HG02571 (cell line): ENCODE data around the gene SLC34A1.
"Not testable (repeated sequence)": the region's sequence is repeated elsewhere in the genome, so short reads cannot be mapped to it uniquely, and the experiment has no call there.

Source experiments
- ATAC-seq: cut with Tn5 transposase; IDR thresholded peaks from one replicate; pipeline ENCODE4 v1.9.1; 2021; ENCODE audit warnings: mild to moderate bottlenecking, moderate library complexity; ENCODE audit not compliant: unreplicated experiment

SLC34A1 gene

DNA sequence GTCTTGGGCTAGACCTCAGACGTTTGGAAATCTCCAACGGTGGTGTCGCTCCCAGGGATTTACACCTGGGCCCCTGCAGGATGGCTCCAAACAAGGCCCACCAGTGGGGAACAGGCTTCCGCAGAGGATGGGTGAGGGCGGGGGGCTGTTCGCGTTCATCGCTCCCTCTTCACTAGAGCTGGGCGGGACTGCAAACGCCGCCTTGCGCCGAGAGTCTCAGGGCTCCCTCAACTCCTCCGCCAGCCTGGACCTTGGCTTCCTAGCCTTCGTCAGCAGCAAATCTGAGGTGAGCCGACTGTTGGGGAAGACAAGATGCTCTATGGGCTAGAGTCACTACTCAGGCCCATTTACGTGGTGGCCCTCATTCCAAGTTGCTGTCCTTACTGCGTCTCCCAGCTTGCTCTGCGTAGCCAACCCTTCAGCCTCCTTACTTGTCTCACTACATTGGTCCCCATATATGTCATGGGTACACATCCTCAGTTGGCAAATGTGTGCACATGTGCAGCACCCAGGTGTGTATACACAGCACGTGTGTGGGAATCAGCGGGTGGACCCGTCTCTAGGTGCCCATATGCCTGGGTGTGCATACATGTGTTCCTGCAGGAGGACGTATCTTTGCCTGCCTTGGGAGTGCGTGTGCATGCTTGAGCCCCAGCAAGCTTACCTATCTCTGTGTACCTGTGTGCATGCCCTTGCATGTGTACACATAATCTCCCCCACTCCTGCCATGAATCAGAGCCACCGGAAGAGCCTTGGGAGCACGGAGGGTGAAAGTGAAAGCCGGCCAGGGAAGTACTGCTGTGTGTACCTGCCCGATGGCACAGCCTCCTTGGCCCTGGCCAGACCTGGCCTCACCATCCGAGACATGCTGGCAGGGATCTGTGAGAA lies 16.0 kb upstream of the SLC34A1 start:
- no peak for ATAC-seq

DNA sequence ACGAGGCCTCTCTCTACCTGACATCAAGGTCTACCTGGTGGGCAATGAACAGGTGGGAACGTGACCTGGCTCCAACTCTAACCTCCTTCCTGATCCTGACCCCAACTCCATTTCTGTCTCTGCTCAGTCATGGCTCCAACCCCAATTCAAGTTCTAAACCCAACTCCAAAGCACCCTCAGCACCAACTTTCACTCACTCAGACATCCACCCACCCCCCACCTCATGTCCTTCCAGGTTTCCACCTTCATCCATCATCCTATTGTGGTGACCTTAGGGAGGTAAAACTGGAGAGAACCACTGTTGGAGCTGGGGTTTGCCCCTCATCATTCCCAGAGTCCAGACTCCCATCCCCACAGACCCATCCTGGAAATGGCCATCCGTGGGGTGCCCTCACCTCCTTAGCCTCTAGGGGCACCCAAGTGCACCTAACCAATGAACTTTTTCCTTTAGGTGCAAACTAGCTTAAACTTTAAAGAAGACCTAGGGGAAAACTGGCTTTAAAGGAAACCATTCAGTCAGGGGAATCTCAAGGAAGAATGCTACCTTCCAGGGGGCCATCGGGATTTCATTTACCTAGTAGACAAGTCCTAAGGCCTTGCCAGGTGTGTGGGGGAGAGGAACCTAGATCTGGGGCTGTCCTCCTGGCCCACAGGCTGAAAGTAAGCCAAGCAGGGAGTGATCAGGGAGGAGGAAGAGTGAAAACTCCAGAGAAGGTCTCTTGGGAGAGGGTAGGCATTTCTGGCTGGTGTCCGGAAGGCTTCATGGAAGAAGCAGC lies 15.2 kb upstream of the SLC34A1 start:
- ATAC-seq: no peak

DNA sequence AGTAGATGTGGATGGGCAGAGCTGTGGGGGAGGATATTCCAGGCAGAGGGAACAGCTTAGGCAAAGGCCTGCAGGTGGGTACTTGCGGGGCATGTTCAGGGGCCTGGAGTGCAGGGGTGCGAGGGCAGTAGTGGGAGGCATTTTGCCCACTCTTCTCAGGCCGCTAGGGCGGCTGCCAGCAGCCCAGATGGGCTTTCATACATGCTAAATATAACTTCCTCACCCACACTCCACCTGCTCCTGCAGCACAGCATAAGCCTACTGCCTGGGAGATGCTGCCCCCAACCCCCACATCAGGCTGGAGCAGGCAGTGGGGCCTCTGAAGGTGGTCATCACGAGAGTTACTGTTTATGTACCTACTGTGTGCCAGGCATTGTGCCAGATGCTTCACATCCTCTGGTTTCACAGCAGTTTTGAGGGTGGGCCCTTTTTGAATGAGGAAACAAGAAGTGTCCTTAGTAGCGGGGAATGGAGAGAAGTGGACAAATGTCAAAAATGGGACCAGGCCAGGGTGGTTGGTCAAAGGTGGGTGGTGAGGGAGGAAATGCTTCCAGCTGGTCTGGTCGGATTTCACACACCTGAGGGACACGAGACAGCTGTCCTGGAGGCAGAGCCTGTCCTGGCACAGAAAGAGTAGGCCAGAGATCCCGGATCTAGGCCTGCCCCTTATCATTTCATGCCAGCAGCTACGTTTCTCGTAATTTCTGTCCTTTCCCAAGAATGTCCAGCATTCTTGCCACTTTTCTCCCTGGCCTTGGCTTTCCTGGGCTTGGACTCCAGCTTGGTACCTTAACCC lies 14.4 kb upstream of the SLC34A1 start:
- ATAC-seq: no peak

DNA sequence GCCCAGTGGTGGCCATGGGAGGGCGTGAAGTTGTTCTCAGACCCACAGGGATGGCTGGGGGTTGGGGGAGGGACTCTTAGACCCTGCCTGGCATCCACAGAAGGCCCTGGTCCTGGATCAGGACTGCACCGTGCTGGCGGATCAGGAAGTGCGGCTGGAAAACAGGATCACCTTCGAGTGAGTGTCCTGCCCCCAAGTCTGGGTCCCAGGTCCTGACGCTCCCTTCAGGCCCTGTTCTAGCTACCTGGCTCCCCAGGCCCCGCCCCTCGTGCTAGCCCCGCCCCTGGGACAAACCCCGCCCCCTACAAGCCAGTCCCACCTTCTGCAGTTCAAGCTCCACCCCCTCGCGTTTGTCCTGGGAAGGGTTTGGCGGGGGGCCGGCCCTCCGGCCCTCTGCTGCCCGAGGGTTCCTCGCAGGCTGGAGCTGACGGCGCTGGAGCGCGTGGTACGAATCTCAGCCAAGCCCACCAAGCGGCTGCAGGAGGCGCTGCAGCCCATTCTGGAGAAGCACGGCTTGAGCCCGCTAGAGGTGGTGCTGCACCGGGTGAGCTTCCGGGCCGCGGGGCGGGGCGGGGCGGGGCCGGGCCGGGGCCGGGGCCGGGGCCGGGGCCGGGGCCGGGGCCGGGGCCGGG lies 13.6 kb upstream of the SLC34A1 start:
- ATAC-seq: peak; percentile 46

DNA sequence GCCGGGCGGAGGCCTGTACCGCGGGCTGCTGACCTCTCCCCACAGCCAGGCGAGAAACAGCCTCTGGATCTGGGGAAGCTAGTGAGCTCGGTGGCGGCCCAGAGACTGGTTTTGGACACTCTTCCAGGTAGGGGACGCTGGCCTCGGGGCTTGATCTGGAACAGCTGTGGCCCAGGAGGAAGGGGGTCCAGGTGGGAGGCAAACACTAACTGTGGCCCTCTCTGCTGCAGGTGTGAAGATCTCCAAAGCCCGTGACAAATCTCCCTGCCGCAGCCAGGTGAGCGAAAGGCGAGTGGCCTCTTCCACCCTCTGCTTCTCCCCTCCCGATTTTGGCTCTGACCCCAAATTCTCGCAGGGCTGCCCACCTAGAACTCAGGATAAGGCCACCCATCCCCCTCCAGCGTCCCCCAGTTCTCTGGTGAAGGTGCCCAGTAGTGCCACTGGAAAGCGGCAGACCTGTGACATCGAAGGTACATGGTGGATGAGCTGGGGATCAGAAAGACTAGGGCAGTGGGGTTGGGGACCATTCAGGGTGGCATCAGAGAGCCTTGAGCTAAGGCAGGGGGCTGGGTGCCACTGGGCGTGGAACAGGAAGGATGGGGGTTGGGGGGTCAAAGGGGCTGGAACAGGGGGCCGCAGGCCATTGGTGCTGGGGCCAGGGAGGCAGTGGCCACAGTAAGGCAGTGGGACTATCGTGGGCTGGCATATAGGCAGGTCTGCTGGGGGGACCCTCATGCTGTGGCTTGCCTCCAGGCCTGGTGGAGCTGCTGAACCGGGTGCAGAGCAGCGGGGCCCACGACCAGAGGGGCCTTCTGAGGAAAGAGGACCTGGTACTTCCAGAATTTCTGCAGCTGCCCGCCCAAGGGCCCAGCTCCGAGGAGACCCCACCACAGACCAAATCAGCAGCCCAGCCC lies 12.9 kb upstream of the SLC34A1 start:
- no peak for ATAC-seq

DNA sequence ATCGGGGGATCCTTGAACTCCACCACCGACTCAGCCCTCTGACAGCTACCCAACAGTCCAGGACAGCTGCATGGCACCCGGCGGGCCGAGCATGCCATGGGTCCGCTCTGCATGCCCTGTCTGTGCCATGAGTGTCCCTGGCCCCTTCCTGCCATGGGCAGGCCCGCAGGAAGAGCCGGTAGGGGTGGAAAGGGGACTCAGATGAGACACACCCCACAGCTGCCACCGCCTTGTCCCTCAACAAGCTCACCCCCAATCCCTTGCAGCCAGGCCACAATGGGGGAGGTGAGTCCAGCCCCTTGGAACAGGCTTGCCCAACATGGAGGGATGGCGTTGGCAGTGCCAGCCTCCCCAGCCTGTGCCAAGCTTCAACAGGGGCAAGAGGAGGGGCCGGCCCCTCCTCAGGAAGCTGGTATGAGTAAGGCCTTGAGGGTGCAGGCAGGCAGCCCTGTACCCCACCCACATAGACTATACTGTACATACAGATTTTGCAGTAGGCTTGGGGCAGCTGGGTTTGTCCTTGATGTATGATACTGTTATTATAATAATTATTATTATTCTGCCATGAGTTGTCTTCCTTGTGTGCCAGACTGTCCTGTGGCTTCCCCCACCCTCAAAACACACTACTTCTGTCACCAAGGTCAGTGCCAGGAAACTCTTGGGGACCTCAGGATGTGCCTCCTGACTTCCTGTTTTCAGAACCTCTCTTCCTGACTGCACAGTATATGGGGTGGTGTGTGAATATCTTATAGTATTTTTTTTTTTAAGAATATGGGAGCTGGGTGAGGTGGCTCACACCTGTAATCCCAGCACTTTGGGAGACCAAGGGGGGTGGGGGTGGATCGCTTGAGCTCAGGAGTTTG lies 12.0 kb upstream of the SLC34A1 start:
- ATAC-seq: no peak

DNA sequence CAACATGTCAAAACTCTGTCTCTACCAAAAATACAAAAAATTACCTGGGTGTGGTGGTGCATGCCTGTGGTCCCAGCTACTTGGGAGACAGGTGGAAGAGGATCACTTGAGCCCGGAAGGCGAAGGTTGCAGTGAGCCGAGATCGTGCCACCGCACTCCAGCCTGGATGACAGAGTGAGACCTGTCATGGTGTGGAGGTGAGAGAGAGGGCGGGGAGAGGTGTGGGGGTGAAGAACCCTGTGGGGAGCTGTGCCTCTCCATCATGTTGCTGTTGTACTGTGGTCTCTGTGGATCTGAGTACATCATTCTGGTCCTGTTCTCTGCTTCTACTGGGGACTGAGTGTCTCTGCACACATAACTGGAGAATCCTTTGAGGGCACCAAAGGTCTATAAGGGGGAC lies 11.3 kb upstream of the SLC34A1 start:
- no peak for ATAC-seq

DNA sequence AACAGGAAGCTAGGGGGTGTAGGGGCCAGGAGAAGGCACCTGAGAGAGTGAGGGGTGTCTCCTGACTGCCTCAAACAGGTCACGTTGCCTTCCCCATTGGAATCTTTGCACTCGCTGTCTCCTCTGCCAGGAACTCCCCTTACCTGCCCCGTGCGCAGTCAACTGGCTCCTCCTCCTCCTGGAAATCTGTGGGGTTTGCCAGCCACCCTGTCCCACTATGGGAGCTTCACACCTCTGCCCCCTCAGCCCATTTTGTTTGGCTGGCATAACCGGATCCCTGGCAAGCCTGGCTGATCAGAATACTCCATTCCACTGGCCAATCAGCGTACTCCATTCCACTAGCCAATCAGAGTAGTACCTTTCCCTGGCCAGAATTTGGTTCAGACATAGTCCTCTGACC lies 10.4 kb upstream of the SLC34A1 start:
- ATAC-seq: no peak

DNA sequence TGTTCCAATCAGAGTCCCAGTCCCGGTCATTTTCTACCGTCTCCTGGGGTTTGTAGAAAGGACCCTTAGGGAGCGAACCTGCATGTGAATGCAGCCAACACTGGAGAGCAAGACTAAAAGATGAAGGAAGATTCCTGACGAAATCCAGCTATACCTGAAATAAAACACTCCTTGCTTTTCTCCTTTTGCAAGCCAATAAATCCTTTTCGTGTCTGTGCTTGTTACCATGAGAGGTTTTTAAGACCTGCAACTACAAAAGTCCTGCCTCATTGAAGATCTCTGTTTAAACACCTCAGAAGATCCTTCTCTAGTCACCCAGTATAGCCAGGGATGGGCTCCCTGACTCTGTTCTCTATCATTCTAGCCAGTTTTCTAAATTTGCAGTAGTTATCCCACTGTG lies 10.0 kb upstream of the SLC34A1 start:
- ATAC-seq: no peak

DNA sequence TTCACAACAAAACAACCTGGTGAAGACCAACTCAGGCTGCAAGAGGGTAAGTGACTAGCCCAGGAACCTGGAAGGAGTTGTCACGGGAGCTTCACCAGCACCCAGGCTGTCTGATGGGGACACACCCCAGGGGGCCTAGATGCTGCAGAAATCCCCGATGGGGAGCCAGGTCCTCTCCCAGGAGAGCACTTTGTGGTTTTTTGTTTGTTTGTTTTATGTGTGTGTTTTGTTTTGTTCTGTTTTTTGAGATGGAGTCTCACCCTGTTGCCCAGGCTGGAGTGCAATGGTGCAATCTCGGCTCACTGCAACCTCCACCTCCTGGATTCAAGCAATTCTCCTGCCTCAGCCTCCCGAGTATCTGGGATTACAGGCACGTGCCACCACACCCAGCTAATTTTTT lies 8.7 kb upstream of the SLC34A1 start:
- not testable (repeated sequence) for ATAC-seq

DNA sequence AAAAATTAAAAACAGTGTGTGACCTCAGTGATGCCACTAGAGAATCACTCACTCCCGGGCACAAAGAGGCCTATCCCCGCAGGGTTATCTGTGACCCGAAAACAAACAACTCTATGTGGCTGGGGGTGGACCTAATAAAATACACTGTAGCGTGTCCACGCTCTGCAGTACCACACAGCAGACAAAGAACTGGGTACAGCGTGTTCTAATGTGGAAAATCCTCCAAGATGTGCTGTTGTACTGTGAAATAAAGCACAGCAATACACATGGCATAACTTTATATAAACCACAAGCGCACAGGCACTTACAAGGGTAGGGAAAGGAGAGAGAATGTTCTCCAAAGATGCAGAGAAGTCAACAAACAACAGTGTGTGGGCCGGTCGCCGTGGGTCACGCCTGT lies 8.1 kb upstream of the SLC34A1 start:
- ATAC-seq: no peak

DNA sequence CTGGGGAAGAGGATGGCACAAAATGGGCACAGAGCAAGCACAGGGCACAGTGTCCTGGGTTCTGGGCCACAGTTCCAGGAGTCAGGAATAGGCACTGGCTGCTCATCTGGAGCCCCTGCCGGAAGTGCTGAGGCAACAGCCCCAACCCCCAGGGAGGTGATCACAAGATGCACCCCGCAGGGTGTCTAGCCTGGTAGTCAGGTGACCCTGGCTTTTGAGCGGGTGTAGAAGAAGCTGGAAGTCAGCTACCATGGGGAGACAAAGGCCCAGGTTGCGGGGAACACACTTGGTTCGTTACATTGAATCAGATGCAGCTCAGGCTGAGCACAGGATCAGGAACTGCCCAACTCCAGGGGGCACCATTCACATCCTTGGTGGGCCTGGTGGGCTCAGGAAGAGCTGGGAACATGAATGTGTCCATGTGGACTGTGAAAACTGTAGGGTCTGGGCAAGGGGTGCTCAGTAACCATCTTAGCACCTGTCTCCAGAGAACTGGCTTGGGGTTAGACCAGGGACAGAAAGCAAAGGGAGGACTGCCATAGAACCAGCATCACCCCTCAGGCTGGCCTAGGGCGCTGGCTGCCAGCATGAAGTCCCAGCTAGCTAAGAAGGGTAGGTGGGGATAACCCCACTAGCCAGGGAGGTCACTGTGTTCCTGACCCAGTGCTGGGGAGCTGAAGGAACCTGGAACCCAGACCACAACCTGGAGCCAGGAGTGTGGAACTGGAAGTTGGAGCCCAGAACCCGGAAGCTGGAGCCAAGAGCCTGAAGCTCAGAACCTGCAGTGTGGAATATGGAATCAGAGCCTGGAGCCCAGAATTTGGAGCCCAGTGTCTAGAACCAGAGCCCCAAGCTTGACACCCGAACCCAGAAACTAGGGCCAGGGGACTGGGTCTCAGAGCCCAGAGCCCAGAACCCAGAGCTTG lies 6.1 kb upstream of the SLC34A1 start:
- no peak for ATAC-seq

DNA sequence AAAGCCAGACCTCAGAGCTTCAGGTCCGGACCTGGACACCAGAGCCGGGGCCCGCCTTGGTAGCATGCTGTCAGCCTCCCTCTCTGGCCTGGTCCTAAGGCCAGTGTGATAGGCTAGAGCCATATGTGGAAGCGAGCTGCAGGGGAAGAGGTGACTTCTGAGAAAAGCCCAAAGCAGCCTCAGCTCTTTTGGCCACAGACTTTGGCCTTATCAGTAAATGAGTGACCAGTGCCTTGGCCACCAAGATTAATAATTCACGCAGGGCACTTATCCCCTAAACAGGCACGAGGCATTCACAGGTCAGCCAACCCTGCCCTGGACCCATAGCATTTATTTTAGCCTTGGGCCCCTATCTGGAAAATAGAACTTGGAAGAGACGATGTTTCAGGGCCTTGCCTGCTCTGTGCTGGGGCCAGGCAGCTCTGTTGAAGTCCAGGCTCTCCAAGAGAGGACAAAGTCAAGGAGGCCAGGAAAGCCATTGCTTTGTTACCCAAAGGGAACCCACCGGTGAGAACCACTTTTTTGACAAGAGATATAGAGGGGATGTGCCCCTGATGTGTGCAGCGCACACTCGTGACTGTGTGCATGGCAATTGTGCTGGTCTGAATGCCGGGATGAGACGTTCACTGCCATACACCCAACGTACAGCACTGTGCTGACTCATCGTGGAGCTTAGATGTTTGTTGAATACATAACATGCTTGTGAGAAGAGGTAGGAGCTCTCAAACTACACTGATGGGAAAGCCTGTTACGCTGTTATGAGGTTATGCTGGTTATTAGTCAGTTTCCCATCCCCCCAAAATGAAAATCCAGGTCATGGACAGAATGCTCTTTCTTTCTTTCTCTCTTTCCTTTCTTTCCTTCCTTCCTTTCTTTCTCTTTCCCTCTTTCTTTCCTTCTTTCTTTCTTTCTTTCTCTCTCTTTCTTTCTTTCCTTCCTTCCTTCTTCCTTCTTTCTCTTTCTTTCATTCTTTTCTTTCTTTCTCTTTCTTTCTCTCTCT lies 5.0 kb upstream of the SLC34A1 start:
- ATAC-seq: no peak

DNA sequence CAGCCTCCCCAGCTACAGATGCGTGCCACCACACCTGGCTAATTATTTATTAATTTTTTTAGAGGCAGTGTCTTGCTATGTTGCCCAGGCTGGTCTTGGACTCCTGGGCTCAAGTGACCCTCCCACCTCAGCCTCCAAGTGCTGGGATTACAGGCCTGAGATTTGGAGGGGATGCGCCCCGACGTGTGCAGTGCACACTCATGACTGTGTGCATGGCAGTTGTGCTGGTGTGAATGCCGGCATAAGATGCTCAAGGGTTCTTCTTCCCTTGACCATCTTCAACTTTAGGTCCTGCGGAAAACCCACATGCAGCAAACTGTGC lies 3.5 kb upstream of the SLC34A1 start:
- ATAC-seq: no peak

DNA sequence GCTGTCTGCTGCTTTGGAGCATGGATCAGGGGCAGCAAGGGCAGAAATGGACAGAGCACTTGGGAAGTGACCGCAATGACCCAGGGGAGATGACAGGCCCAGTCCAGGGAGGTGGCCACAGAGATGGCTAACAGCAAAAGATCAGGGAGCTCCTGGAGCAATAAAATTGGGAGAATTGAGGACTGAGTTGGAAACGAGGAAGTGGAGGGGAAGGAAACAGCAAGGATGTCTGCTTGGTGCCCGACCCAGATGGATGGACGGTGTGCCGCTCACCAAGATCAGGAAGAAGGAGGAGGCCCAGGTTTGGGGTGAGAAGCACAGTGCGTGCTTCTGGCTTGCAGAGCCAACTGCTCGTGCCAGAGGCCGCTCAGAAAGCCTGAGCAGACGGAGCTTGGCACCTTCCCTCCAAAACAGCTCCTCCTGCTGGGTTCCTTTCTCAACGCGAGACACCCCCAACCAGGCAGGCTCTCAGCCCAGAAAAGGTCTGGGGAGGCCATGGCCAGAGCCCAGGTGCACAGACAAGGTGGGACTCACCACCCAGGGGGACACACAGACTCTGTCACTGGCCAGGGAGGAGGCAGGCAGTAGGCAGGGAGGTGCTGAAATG lies 1.7 kb upstream of the SLC34A1 start:
- no peak for ATAC-seq

DNA sequence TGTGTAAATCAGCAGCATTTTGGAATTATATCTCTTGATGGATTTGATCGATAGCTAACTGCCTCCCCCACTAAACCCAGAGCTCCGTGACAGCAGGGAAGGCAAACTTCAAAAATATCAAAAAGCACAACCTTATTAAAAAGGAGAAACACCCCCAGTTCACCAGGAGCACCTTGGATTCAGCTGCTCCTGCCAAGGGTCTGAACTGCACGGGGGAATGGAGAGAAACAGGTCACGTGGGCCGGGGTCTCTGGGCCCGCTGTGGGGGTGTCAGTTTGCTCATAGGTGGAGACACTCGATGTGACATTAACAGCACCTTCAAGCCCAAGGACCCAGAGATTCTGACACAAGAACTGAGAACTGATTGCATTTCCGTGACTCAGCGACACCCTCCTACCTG lies 1.1 kb upstream of the SLC34A1 start:
- no peak for ATAC-seq
